SK-N-SH treated with all-trans-retinoic acid at 6 μM for 48 hours (cell line): ENCODE data around the gene PTCD1.

Experiments
- ATAC-seq: fragments of 200-7000 bp; cut with Tn5 transposase; 3 replicates; pipeline ENCODE4 v1.9.1; 2020; ENCODE audit warnings: mild to moderate bottlenecking, moderate library complexity
- ARNTL ChIP-seq: fragments of 450-650 bp; formaldehyde crosslinking; IDR thresholded peaks from 2 replicates; pipeline ENCODE4 v1.5.0; 2020; ENCODE audit warnings: low read depth, mild to moderate bottlenecking, moderate library complexity, borderline replicate concordance
- BACH2 ChIP-seq: fragments of 250-450 bp; sonication (Bioruptor Pico); IDR thresholded peaks from 2 replicates; pipeline ENCODE4 v1.9.0; 2021; ENCODE audit warnings: mild to moderate bottlenecking, borderline replicate concordance
- CSDC2 ChIP-seq: fragments of 250-450 bp; sonication (Bioruptor Pico); IDR thresholded peaks from 2 replicates; pipeline ENCODE4 v1.5.0; 2020; ENCODE audit warnings: mild to moderate bottlenecking, moderate library complexity
- ESRRG ChIP-seq: fragments of 250-450 bp; sonication (Bioruptor Pico); IDR thresholded peaks from 2 replicates; pipeline ENCODE4 v1.6.1; 2021; ENCODE audit warnings: mild to moderate bottlenecking
- GLIS3 ChIP-seq: fragments of 250-450 bp; sonication (Bioruptor Pico); IDR thresholded peaks from 2 replicates; pipeline ENCODE4 v1.5.0; 2020; ENCODE audit warnings: mild to moderate bottlenecking, moderate library complexity
- ISL1 ChIP-seq: fragments of 250-450 bp; sonication (Bioruptor Pico); IDR thresholded peaks from 2 replicates; pipeline ENCODE4 v2.1.2; 2022; ENCODE audit warnings: mild to moderate bottlenecking, moderate library complexity
- PPARA ChIP-seq: fragments of 250-450 bp; sonication (Bioruptor Pico); IDR thresholded peaks from 2 replicates; pipeline ENCODE4 v1.5.0; 2020; ENCODE audit warnings: mild to moderate bottlenecking, borderline replicate concordance
- RARB ChIP-seq: fragments of 250-450 bp; sonication (Bioruptor Pico); IDR thresholded peaks from 2 replicates; pipeline ENCODE4 v1.8.0; 2021; ENCODE audit warnings: mild to moderate bottlenecking, moderate library complexity
- TCF4 ChIP-seq: fragments of 250-450 bp; sonication (Bioruptor Pico); IDR thresholded peaks from 2 replicates; pipeline ENCODE4 v1.8.0; 2021; ENCODE audit warnings: mild to moderate bottlenecking, moderate library complexity, borderline replicate concordance
- TOX ChIP-seq: fragments of 250-450 bp; sonication (Bioruptor Pico); IDR thresholded peaks from 2 replicates; pipeline ENCODE4 v1.8.0; 2021; ENCODE audit warnings: mild to moderate bottlenecking, moderate library complexity, borderline replicate concordance
- ZC3H10 ChIP-seq: fragments of 250-450 bp; sonication (Bioruptor Pico); IDR thresholded peaks from 2 replicates; pipeline ENCODE4 v1.5.1; 2021; ENCODE audit warnings: mild to moderate bottlenecking, moderate library complexity
- ZFP3 ChIP-seq: fragments of 250-450 bp; sonication (Bioruptor Pico); IDR thresholded peaks from 2 replicates; pipeline ENCODE4 v1.5.0; 2020; ENCODE audit warnings: mild to moderate bottlenecking, moderate library complexity
- ZFP30 ChIP-seq: fragments of 450-650 bp; formaldehyde crosslinking; IDR thresholded peaks from 2 replicates; pipeline ENCODE4 v1.5.0; 2022; ENCODE audit warnings: mild to moderate bottlenecking, moderate library complexity
- ZNF70 ChIP-seq: fragments of 450-650 bp; formaldehyde crosslinking; IDR thresholded peaks from 2 replicates; pipeline ENCODE4 v1.5.0; 2020; ENCODE audit warnings: mild to moderate bottlenecking, moderate library complexity
- ZNF8 ChIP-seq: fragments of 450-650 bp; formaldehyde crosslinking; IDR thresholded peaks from 2 replicates; pipeline ENCODE4 v1.5.0; 2020; ENCODE audit warnings: mild to moderate bottlenecking, moderate library complexity
- TF ChIP-seq, protein P1 (sequence below): fragments of 250-450 bp; sonication (Bioruptor Pico); IDR thresholded peaks from 2 replicates; pipeline ENCODE4 v1.8.0; 2021; ENCODE audit warnings: low read depth, mild to moderate bottlenecking, moderate library complexity, borderline replicate concordance
- TF ChIP-seq, protein P2 (sequence below): fragments of 250-450 bp; sonication (Bioruptor Pico); IDR thresholded peaks from 2 replicates; pipeline ENCODE4 v1.5.1; 2020; ENCODE audit warnings: low read depth, mild to moderate bottlenecking, moderate library complexity
- TF ChIP-seq, protein P3 (sequence below): fragments of 250-450 bp; sonication (Bioruptor Pico); IDR thresholded peaks from 2 replicates; pipeline ENCODE4 v1.5.0; 2020; ENCODE audit warnings: mild to moderate bottlenecking, moderate library complexity
- TF ChIP-seq, protein P4 (sequence below): fragments of 250-450 bp; sonication (Bioruptor Pico); IDR thresholded peaks from 2 replicates; pipeline ENCODE4 v1.8.0; 2020; ENCODE audit warnings: mild to moderate bottlenecking, moderate library complexity, borderline replicate concordance
- TF ChIP-seq, protein P5 (sequence below): fragments of 250-450 bp; sonication (Bioruptor Pico); IDR thresholded peaks from 2 replicates; pipeline ENCODE4 v1.5.1; 2021; ENCODE audit warnings: mild to moderate bottlenecking, moderate library complexity

The PTCD1 gene

DNA sequence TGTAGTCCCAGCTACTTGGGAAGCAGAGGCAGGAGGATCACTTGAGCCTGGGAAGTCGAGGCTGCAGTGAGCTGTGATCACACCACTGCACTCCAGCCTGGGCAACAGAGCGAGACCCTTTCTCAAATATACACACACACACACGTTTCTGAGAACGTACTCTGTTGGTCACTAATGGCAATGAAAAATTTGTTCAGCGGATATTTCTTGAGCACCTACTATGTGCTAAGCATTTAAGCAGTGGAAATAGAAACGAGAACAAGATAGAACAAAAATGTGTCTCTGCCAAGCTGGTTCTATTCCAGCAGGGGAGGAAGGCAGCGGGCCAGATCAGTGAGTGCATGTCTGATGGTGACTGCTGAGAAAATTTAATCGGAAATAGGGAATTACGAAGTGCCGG, 55.4 kb downstream of the PTCD1 start:
- no peak for TF ChIP-seq ZNF70 (CRISPR knock-in tag)
- TF ChIP-seq TOX: no peak
- TF ChIP-seq, protein P1, sequence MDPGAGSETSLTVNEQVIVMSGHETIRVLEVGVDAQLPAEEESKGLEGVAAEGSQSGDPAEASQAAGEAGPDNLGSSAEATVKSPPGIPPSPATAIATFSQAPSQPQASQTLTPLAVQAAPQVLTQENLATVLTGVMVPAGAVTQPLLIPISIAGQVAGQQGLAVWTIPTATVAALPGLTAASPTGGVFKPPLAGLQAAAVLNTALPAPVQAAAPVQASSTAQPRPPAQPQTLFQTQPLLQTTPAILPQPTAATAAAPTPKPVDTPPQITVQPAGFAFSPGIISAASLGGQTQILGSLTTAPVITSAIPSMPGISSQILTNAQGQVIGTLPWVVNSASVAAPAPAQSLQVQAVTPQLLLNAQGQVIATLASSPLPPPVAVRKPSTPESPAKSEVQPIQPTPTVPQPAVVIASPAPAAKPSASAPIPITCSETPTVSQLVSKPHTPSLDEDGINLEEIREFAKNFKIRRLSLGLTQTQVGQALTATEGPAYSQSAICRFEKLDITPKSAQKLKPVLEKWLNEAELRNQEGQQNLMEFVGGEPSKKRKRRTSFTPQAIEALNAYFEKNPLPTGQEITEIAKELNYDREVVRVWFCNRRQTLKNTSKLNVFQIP (CRISPR knock-in tag): no peak
- TF ChIP-seq PPARA (CRISPR knock-in tag): no peak
- TF ChIP-seq, all 23 proteins: peak for 0
- no peak for ATAC-seq

DNA sequence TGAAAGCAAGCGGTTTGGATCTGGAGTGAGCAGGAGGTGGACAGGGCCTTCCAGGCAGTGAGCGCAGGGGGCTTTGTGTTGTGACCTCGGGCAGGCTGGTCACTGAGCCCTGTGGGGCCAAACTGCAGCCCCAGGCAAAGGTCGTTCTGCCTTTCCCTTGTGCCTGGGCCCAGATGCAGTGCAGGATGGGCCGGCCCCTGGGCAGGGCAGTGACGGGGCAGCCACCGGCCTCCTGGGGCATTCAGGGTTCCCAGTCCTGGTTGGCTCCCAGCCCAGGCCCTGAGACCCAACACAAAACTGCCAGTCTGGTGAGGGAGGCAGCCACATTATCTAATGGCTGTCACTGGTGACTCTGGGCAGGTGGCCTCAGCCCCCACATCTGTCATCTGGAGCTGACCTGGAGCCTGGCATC, 56.9 kb downstream of the PTCD1 start:
- TF ChIP-seq, protein P2, sequence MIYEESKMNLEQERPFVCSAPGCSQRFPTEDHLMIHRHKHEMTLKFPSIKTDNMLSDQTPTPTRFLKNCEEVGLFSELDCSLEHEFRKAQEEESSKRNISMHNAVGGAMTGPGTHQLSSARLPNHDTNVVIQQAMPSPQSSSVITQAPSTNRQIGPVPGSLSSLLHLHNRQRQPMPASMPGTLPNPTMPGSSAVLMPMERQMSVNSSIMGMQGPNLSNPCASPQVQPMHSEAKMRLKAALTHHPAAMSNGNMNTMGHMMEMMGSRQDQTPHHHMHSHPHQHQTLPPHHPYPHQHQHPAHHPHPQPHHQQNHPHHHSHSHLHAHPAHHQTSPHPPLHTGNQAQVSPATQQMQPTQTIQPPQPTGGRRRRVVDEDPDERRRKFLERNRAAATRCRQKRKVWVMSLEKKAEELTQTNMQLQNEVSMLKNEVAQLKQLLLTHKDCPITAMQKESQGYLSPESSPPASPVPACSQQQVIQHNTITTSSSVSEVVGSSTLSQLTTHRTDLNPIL: no peak
- TF ChIP-seq ZNF70 (CRISPR knock-in tag) (no peak), ISL1 (CRISPR knock-in tag) (no peak), ESRRG (CRISPR knock-in tag) (no peak), RARB (CRISPR knock-in tag) (no peak), CSDC2 (no peak), TCF4 (CRISPR knock-in tag) (no peak)
- TF ChIP-seq, protein P3, sequence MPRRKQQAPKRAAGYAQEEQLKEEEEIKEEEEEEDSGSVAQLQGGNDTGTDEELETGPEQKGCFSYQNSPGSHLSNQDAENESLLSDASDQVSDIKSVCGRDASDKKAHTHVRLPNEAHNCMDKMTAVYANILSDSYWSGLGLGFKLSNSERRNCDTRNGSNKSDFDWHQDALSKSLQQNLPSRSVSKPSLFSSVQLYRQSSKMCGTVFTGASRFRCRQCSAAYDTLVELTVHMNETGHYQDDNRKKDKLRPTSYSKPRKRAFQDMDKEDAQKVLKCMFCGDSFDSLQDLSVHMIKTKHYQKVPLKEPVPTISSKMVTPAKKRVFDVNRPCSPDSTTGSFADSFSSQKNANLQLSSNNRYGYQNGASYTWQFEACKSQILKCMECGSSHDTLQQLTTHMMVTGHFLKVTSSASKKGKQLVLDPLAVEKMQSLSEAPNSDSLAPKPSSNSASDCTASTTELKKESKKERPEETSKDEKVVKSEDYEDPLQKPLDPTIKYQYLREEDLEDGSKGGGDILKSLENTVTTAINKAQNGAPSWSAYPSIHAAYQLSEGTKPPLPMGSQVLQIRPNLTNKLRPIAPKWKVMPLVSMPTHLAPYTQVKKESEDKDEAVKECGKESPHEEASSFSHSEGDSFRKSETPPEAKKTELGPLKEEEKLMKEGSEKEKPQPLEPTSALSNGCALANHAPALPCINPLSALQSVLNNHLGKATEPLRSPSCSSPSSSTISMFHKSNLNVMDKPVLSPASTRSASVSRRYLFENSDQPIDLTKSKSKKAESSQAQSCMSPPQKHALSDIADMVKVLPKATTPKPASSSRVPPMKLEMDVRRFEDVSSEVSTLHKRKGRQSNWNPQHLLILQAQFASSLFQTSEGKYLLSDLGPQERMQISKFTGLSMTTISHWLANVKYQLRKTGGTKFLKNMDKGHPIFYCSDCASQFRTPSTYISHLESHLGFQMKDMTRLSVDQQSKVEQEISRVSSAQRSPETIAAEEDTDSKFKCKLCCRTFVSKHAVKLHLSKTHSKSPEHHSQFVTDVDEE (CRISPR knock-in tag): no peak
- TF ChIP-seq, protein P4, sequence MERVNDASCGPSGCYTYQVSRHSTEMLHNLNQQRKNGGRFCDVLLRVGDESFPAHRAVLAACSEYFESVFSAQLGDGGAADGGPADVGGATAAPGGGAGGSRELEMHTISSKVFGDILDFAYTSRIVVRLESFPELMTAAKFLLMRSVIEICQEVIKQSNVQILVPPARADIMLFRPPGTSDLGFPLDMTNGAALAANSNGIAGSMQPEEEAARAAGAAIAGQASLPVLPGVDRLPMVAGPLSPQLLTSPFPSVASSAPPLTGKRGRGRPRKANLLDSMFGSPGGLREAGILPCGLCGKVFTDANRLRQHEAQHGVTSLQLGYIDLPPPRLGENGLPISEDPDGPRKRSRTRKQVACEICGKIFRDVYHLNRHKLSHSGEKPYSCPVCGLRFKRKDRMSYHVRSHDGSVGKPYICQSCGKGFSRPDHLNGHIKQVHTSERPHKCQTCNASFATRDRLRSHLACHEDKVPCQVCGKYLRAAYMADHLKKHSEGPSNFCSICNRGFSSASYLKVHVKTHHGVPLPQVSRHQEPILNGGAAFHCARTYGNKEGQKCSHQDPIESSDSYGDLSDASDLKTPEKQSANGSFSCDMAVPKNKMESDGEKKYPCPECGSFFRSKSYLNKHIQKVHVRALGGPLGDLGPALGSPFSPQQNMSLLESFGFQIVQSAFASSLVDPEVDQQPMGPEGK (CRISPR knock-in tag): no peak
- no peak; the same call in 2 of the 3 replicates for ATAC-seq

DNA sequence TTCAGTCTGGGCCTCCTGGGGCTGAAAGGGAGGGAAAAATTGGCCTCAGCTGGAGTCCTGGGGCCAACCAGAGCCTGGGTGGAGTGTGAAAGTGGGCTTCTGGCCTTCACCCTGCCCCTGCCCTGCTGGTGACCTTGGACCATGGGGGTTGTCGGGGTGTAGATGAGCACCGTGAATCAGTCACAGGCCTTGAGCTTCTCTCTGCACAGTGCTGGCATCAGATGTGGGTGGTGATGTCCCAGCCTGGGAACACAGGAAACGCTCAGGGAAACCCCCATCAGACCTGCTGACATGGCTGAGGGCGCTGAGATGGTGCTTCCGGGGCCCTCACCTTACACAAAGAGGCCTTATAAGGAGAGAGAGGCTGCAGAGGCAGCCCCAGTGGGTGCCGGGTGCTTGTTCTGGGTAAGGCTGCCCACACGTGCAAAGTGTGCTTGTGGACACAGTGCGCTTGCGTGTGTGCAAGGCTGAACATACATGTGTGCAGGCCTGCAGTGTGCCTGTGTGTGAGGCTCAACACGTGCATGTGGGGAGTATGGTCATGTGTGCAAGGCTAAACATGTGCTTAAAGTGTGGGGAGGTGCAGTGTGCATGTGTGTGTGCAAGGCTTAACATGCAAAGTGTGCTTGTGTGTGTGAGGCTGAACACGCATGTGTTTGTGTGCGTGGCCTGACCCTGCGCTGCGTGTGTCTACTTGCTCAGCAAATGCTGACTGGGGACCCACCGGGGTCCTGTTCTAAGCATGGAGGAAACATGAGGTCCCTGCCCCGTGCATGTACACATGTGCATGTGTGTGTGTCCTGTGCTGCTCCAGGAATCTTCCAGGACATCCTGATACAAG, 57.6 kb downstream of the PTCD1 start:
- ATAC-seq: no peak; the same call in 2 of the 3 replicates
- TF ChIP-seq BACH2 (CRISPR knock-in tag) (no peak), ZC3H10 (CRISPR knock-in tag) (no peak), TOX (no peak), RARB (CRISPR knock-in tag) (no peak), GLIS3 (CRISPR knock-in tag) (no peak), ZNF70 (CRISPR knock-in tag) (no peak), TCF4 (CRISPR knock-in tag) (no peak), ESRRG (CRISPR knock-in tag) (no peak), ZNF8 (no peak), ZFP3 (CRISPR knock-in tag) (no peak), ARNTL (CRISPR knock-in tag) (no peak), CSDC2 (no peak), ZFP30 (CRISPR knock-in tag) (no peak), PPARA (CRISPR knock-in tag) (no peak)
- TF ChIP-seq, protein P3 (CRISPR knock-in tag): no peak
- TF ChIP-seq, protein P1 (CRISPR knock-in tag): no peak
- TF ChIP-seq, protein P2: no peak
- TF ChIP-seq, protein P5, sequence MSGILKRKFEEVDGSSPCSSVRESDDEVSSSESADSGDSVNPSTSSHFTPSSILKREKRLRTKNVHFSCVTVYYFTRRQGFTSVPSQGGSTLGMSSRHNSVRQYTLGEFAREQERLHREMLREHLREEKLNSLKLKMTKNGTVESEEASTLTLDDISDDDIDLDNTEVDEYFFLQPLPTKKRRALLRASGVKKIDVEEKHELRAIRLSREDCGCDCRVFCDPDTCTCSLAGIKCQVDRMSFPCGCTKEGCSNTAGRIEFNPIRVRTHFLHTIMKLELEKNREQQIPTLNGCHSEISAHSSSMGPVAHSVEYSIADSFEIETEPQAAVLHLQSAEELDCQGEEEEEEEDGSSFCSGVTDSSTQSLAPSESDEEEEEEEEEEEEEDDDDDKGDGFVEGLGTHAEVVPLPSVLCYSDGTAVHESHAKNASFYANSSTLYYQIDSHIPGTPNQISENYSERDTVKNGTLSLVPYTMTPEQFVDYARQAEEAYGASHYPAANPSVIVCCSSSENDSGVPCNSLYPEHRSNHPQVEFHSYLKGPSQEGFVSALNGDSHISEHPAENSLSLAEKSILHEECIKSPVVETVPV (CRISPR knock-in tag): no peak
